ENCODE measurements around the gene SPTAN1.
A peak's percentile ranks its signal among the peaks of the same experiment; 100 is the strongest.

Gene SPTAN1

DNA sequence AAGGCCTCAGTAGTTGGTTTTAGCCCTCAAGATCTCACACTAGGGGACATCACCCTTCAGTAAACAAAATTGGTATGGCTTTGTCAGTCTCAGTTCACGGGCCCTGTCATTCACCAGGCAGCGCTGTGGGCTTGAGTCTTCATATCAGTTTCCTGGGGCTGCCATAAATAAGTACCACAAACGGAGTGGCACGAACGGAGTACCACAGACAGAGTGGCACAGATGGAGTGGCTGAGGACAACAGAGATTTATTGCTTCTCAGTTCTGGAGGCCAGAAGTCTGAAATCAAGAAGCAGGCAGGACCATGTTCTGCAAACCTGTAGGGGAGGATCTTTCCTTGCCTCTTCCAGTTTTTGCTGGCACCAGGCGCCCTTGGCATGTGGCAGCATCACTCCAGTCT lies 66.7 kb downstream of the SPTAN1 start:
- H3K27me3 ChIP-seq (ENCODE audit: insufficient read depth, low read length) = no peaks in the 10 kb centered on the region
- no peak overlapping the region for H2BK5ac ChIP-seq (ENCODE audit: low read depth, low read length, poor library complexity)
- H2AK5ac ChIP-seq (ENCODE audit: low read length) = no peak overlapping the region
- no peak overlapping the region for H3K23ac ChIP-seq (ENCODE audit: low read length)
- H3K9me3 ChIP-seq (ENCODE audit: insufficient read depth, low read depth, low read length) = peaks cover 7% of the 10 kb centered on the region
- H2BK12ac ChIP-seq (ENCODE audit: low read length) = no peak overlapping the region
- no peak overlapping the region for H3K4ac ChIP-seq (ENCODE audit: low read depth, low read length)
- H3K4me2 ChIP-seq (ENCODE audit: low read length) = no peak overlapping the region
- peaks cover 64 to 74% of the 10 kb centered on the region in 2 experiments for H3K36me3 ChIP-seq (ENCODE audit: control insufficient read depth in 1 of 2, insufficient read depth in 2 of 2, low read length in 2 of 2)
- H4K91ac ChIP-seq (ENCODE audit: low read depth, low read length) = no peak overlapping the region
- H3K27ac ChIP-seq (ENCODE audit: low read depth, low read length) = no peak overlapping the region
- H4K12ac ChIP-seq (ENCODE audit: low read depth, low read length) = no peak overlapping the region
- H3K4me1 ChIP-seq (ENCODE audit: control insufficient read depth in 1 of 2, insufficient read depth in 2 of 2, low read length in 2 of 2) = no peaks in the 10 kb centered on the region
- no peak overlapping the region for H2AFZ ChIP-seq (ENCODE audit: insufficient read depth, low read length, poor library complexity)
- no peak overlapping the region for H3K4me3 ChIP-seq (ENCODE audit: low read depth, low read length)
- DNase-seq = no peak
- no peak overlapping the region for H3K14ac ChIP-seq (ENCODE audit: low read length)
- WGBS (ENCODE audit: extremely low coverage, insufficient coverage, insufficient read length) = no CpG with 5 or more reads among the region's 6 CpGs
- no peak overlapping the region for H3K18ac ChIP-seq (ENCODE audit: low read length)
- H3K79me2 ChIP-seq (ENCODE audit: control insufficient read depth, insufficient read depth, low read length, poor library complexity) = no peaks in the 10 kb centered on the region
- H3K79me1 ChIP-seq (ENCODE audit: low read length) = no peaks in the 10 kb centered on the region
- H2BK120ac ChIP-seq (ENCODE audit: insufficient read depth, low read length, poor library complexity) = no peak overlapping the region
- no peak overlapping the region for H4K8ac ChIP-seq (ENCODE audit: low read depth, low read length)
- H3K9ac ChIP-seq (ENCODE audit: low read length) = no peak overlapping the region

DNA sequence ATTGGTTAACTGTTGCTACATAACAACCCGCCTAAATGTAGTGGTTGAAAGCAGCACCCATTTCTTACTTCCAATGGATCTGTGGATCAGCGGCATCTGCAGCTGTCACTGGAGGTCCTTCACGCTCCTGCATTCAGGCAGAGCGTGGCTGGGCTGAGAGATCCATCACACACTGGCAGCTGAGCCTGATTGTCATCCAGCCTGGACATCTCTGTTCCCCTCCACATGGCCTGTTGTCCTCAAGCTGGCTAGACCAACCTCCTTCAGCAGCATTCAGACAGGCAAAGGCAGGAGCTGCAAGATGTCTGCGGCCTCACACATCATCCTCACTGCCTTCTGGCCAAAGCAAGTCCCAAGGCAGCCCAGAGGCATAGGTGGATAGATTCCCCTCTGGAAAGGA lies 67.4 kb downstream of the SPTAN1 start:
- Histone ChIP-seq H4K12ac (ENCODE audit: low read depth, low read length) (no peak overlapping the region), H3K4ac (ENCODE audit: low read depth, low read length) (no peak overlapping the region), H3K4me3 (ENCODE audit: low read depth, low read length) (no peak overlapping the region), H3K27me3 (ENCODE audit: insufficient read depth, low read length) (no peaks in the 10 kb centered on the region), H3K4me2 (ENCODE audit: low read length) (no peak overlapping the region), H3K36me3 (ENCODE audit: control insufficient read depth in 1 of 2, insufficient read depth in 2 of 2, low read length in 2 of 2) (peaks cover 65 to 74% of the 10 kb centered on the region in 2 experiments), H3K4me1 (ENCODE audit: control insufficient read depth in 1 of 2, insufficient read depth in 2 of 2, low read length in 2 of 2) (no peaks in the 10 kb centered on the region), H3K23ac (ENCODE audit: low read length) (no peak overlapping the region), H3K18ac (ENCODE audit: low read length) (no peak overlapping the region), H4K91ac (ENCODE audit: low read depth, low read length) (no peak overlapping the region), H2AK5ac (ENCODE audit: low read length) (no peak overlapping the region), H2AFZ (ENCODE audit: insufficient read depth, low read length, poor library complexity) (no peak overlapping the region), H2BK5ac (ENCODE audit: low read depth, low read length, poor library complexity) (no peak overlapping the region), H3K14ac (ENCODE audit: low read length) (no peak overlapping the region), H3K79me2 (ENCODE audit: control insufficient read depth, insufficient read depth, low read length, poor library complexity) (no peaks in the 10 kb centered on the region), H3K27ac (ENCODE audit: low read depth, low read length) (no peak overlapping the region), H3K9ac (ENCODE audit: low read length) (no peak overlapping the region), H2BK120ac (ENCODE audit: insufficient read depth, low read length, poor library complexity) (no peak overlapping the region), H3K9me3 (ENCODE audit: insufficient read depth, low read depth, low read length) (peaks cover 7% of the 10 kb centered on the region), H3K79me1 (ENCODE audit: low read length) (no peaks in the 10 kb centered on the region), H4K8ac (ENCODE audit: low read depth, low read length) (no peak overlapping the region), H2BK12ac (ENCODE audit: low read length) (no peak overlapping the region)
- no CpG with 5 or more reads among the region's 5 CpGs for WGBS (ENCODE audit: extremely low coverage, insufficient coverage, insufficient read length)
- no peak for DNase-seq

DNA sequence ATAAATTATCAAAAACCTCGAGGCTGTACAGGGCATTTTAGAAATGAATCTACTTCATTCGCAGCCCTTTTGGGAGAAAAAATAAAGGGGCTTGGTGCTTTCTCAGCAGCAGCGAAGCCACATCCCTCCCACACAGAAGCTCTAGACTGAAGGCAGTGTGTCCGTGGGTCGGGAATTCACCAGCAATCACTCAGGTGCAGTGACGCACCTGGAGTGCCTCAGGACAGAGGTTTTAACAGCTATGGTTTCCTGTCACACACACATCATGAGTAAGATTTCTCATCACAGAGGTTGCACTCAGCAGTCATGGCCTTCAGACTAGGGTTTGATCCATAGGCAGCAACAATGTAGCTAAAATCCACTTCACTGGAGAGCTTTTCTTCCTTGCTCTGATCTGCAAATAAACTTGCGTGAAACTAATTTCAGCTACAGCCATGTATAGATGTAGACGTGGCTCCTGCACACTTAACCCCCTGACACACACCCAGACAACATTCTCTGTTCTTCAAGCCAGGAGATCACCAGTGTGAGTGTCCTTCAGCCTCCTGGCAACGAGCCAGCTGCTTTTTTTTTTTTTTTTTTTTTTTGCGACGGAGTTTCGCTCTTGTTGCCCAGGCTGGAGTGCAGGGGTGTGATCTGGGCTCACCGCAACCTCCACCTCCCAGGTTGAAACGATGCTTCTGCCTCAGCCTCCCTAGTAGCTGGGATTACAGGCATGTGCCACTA lies 69.5 kb downstream of the SPTAN1 start:
- Histone ChIP-seq H4K91ac (ENCODE audit: low read depth, low read length) (no peak overlapping the region), H3K27me3 (ENCODE audit: insufficient read depth, low read length) (no peaks in the 10 kb centered on the region), H4K12ac (ENCODE audit: low read depth, low read length) (no peak overlapping the region), H3K9ac (ENCODE audit: low read length) (no peak overlapping the region), H3K79me1 (ENCODE audit: low read length) (no peaks in the 10 kb centered on the region), H3K18ac (ENCODE audit: low read length) (no peak overlapping the region), H3K4ac (ENCODE audit: low read depth, low read length) (no peak overlapping the region), H2AK5ac (ENCODE audit: low read length) (no peak overlapping the region), H3K4me3 (ENCODE audit: low read depth, low read length) (no peak overlapping the region), H3K79me2 (ENCODE audit: control insufficient read depth, insufficient read depth, low read length, poor library complexity) (no peaks in the 10 kb centered on the region), H3K36me3 (ENCODE audit: control insufficient read depth in 1 of 2, insufficient read depth in 2 of 2, low read length in 2 of 2) (peaks cover 74 to 77% of the 10 kb centered on the region in 2 experiments), H3K27ac (ENCODE audit: low read depth, low read length) (no peak overlapping the region), H3K23ac (ENCODE audit: low read length) (no peak overlapping the region), H3K9me3 (ENCODE audit: insufficient read depth, low read depth, low read length) (peaks cover 7% of the 10 kb centered on the region), H2AFZ (ENCODE audit: insufficient read depth, low read length, poor library complexity) (no peak overlapping the region), H3K4me2 (ENCODE audit: low read length) (no peak overlapping the region), H3K4me1 (ENCODE audit: control insufficient read depth in 1 of 2, insufficient read depth in 2 of 2, low read length in 2 of 2) (no peaks in the 10 kb centered on the region), H2BK12ac (ENCODE audit: low read length) (no peak overlapping the region), H2BK5ac (ENCODE audit: low read depth, low read length, poor library complexity) (no peak overlapping the region), H2BK120ac (ENCODE audit: insufficient read depth, low read length, poor library complexity) (no peak overlapping the region), H3K14ac (ENCODE audit: low read length) (no peak overlapping the region), H4K8ac (ENCODE audit: low read depth, low read length) (no peak overlapping the region)
- whole genome bisulfite sequencing (ENCODE audit: extremely low coverage, insufficient coverage, insufficient read length) = no CpG with 5 or more reads among the region's 14 CpGs
- no peak for DNase-seq

DNA sequence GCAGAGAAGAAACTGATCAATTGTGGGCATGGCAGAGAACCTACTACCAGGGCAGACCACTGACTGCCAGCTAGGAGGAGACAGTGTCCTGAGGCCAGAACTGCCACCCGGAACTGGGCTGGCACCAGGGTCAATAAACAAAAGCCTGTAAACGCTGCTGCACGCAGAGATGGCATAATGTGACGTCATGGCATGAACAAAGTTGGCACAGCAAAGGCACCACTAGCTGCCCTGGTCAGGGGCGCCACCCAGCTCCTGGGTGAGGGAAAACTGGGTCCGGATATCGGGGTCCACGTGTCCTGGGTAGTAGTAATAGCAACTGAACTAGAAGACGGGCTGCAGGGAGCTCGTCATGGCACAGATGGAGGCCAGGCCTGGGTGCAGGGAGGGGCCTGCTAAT lies 72.2 kb downstream of the SPTAN1 start:
- H3K4me1 ChIP-seq (ENCODE audit: control insufficient read depth in 1 of 2, insufficient read depth in 2 of 2, low read length in 2 of 2) = no peaks in the 10 kb centered on the region
- peaks cover 4% of the 10 kb centered on the region for H3K9me3 ChIP-seq (ENCODE audit: insufficient read depth, low read depth, low read length)
- no peak overlapping the region for H3K9ac ChIP-seq (ENCODE audit: low read length)
- no CpG with 5 or more reads among the region's 10 CpGs for WGBS (ENCODE audit: extremely low coverage, insufficient coverage, insufficient read length)
- H3K18ac ChIP-seq (ENCODE audit: low read length) = no peak overlapping the region
- no peak overlapping the region for H2AK5ac ChIP-seq (ENCODE audit: low read length)
- H3K4me3 ChIP-seq (ENCODE audit: low read depth, low read length) = no peak overlapping the region
- H4K12ac ChIP-seq (ENCODE audit: low read depth, low read length) = no peak overlapping the region
- H3K79me1 ChIP-seq (ENCODE audit: low read length) = no peaks in the 10 kb centered on the region
- H3K4me2 ChIP-seq (ENCODE audit: low read length) = no peak overlapping the region
- H2BK5ac ChIP-seq (ENCODE audit: low read depth, low read length, poor library complexity) = no peak overlapping the region
- no peak overlapping the region for H4K8ac ChIP-seq (ENCODE audit: low read depth, low read length)
- H3K27ac ChIP-seq (ENCODE audit: low read depth, low read length) = no peak overlapping the region
- H2AFZ ChIP-seq (ENCODE audit: insufficient read depth, low read length, poor library complexity) = no peak overlapping the region
- H3K4ac ChIP-seq (ENCODE audit: low read depth, low read length) = no peak overlapping the region
- no peak overlapping the region for H3K23ac ChIP-seq (ENCODE audit: low read length)
- no peak overlapping the region for H3K14ac ChIP-seq (ENCODE audit: low read length)
- H4K91ac ChIP-seq (ENCODE audit: low read depth, low read length) = peak overlapping the region; percentile 2
- no peak for DNase-seq
- no peaks in the 10 kb centered on the region for H3K27me3 ChIP-seq (ENCODE audit: insufficient read depth, low read length)
- H2BK12ac ChIP-seq (ENCODE audit: low read length) = no peak overlapping the region
- H2BK120ac ChIP-seq (ENCODE audit: insufficient read depth, low read length, poor library complexity) = no peak overlapping the region
- H3K79me2 ChIP-seq (ENCODE audit: control insufficient read depth, insufficient read depth, low read length, poor library complexity) = no peaks in the 10 kb centered on the region
- H3K36me3 ChIP-seq (ENCODE audit: control insufficient read depth in 1 of 2, insufficient read depth in 2 of 2, low read length in 2 of 2) = peaks cover 80 to 82% of the 10 kb centered on the region in 2 experiments
